ENCODE measurements around the gene LTBR.
"Not testable (repeated sequence)": the region's sequence is repeated elsewhere in the genome, so short reads cannot be mapped to it uniquely, and the experiment has no call there.

The LTBR gene

DNA sequence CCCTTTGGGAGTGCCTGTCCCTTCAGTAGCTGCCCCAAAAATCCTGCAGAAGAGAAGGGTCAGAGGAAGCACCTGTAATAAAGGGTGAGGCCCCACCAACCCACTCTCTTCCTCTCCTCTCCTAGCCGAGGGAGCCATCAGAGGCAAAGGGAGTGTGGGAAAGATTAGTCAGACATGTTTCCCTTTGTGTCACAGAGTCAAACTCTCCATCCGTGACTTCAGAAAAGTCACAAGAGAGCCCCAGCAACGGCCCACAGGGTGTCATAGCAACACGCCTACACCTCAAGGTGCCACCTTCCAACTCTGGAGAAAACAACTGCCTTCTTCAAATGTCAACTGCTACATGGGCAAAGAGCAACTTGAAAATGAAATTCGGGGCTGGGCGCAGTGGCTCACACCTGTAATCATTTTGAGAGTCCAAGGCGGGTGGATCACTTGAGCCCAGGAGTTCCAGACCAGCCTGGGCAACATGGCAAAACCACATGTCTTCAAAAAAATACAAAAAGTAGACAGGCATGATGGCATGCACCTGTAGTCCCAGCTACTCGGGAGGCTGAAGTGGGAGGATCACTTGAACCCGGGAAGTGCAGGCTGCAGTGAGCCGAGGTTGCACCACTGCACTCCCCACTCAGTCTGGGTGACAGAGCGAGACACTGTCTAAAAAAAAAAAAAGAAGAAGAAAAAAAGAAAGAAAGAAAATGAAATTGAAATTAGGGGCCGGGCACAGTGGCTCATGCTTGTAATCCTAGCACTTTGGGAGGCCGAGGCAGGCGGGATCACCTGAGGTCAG lies 43.1 kb downstream of the LTBR start:
- DNase-seq, result peak; percentile 75 to 91

DNA sequence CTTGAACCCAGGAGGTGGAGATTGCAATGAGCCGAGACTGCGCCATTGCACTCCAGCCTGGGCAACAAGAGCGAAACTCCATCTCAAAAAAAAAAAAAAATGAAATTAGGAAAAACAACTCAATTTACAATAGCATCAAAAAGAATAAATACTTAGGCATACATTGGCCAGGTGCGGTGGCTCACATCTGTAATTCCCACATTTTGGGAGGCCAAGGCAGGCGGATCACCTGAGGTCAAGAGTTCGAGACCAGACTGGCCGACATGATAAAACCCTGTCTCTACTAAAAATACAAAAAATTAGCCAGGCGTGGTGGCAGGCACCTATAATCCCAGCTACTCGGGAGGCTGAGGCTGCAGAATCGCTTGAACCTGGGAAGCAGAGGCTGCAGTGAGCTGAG lies 43.8 kb downstream of the LTBR start:
- not testable (repeated sequence) for DNase-seq

DNA sequence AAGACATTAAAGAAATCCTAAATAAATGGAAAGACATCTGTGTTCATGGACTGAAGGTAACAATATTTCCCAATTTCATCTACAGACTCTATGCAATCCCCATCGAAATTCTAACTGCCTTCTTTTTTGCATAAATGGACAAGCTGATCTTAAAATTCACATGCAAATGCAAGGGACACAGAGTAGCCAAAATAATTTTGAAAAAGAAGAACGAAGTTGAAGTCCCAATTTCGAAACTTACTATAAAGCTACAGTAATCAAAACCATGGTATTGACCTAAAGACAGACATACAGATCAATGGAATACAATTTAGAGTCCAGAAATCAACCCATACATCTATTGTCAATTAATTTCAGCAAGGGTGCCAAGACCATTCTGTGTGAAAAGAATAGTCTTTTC lies 44.4 kb downstream of the LTBR start:
- DNase-seq, result peak in 1 of 2 donors; percentile 16

DNA sequence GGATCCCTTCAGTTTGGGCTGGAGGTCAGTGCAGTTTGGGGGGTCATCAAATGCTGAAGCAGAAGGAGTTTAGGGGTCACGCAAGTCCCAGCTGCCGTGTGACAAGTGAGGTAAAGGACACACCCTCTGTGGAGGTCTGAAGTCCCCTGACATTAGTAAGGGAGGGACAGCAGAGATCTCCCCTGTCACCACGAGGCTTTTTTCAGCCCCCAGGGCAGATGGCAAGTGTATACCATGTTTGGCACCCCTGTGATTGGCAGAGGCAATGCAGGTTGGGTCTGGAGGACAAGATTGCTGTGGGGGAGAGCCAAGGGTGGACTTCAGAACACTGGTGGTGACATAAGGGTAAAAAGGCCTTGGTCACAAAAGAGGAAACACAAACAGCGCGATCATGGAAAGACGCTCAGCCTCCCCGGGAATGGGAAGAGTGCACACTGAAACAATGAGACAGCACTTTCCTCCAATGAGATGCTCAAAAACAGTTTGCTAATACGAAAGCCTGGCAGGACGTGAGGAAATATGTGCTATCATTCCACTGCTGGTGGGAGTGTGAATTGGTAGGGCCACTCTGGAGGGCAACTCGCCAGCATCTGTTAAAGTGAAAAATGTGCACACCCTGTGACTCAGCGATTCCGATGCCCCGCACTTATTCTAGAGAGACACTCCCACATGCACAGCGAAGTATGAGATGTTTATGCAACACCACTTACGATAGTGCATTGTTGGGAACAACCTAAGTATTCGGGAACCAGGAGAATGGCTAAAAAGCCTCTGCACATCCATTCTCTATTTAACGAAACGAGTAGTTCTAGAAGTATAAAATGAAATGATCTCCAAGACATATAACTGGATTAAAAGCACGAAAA lies 46.4 kb downstream of the LTBR start:
- DNase-seq, result peak; percentile 78 to 87

DNA sequence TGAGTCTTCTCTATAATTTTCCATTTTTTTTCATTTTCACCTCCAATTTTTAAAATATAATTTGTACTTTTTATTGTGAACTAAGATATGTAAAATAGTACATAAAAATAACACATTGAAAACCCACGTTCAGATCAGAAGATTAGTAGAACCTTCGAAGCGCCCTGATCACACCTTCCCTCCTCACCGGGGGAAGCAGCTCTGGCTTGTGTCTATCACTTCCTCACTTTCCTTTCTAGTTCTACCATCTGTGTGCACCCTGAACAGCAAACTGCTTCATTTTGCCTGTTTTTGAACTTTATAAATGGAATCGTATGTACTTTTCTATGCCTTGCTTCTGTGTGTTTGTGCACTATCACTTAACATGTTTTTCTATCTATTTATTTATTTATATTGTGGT lies 49.0 kb downstream of the LTBR start:
- no peak for DNase-seq

DNA sequence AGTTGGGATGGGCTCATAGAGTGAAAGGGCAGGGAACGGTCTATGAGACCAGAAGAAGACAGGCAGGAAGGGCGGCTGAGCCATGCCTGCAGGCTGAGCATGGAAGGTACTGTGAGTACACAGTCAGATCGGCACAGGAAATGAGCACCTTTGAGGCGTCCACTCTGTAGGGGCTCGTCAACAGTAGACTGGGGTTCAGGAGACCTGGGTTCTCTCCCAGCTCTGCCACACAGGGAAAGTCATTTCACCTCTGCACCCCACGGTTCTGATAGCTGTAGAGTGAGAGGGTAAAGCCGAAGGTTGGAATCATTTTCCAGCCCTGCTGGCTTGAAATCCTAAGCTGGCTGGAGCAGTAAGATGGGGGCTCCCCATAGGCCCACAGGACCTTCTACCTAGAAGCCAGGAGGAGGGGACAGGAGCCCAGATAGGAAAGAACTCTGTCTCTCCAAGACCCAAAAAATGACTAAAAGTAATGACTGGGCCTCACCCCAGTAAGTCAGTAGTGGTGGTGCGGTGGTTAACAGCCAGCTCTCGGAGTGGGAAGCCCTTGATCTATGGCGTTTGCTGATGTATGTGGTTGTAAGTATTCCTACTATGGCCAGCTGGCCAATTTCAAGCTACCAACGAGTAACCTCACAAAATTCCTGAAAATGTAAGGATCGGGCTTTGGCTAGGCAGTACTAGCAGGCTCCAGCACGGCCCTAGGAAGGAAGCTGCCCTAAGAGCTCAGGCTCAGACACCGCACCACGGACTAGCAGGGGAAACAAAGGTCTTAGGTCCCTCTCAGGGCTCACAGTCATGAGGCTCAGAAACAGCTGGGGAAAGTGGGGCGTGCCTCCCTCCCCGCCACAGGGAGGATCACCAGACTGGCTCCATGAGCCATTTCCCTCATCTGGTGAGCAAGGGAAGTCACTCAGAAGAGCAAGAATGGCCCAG lies 50.5 kb downstream of the LTBR start:
- no peak for DNase-seq

DNA sequence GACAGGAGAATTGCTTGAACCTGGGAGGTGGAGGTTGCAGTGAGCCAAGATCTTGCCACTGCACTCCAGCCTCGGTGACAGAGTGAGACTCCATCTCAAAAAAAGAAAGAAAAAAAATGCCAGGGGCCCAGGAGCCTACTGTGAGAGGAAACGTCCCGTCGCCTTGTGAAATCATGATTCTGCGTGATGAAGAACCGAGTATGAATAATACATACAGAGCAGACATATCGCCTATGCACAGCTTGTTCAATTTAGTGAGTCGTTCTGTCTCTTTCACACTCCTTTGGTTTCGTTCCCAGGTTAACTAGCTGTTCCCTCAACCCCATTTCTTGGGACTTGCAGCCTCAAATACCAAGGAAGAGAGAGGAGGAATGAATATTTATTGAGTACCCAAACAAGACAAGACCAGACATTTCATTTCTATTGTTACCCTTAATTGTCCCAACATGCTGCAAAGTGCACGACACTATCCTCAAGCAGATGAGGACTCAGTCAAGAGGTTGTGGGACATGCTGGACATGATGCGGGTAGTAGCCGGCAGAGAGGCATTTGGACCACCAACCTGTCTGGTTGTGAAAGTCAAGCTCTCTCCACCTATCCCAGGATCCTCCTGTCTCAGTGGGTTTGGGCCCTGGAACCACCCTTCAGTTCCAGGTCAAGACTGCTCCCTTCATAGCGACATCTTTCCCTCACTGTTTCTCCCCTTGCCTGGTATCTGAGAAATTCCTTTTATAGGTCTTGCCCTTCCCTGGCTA lies 52.2 kb downstream of the LTBR start:
- no peak for DNase-seq

DNA sequence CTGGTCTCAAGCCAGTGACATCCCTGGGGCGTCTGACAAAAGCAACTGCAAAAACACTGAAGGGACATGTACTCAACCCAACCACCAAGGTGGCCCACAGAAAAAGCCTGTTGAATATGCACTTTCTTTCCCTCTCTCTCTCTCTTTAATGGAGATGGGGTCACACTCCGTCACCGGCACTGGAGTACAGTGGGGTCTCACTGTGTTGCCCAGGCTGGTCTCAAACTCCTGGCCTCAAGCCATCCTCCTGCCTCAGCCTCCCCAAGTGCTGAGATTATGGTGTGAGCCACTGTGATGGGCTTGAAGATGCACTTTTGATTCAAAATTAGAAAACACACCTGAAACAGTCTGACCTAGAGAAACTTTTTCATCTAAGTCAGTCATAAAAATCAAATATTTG lies 53.6 kb downstream of the LTBR start:
- DNase-seq, result no peak

DNA sequence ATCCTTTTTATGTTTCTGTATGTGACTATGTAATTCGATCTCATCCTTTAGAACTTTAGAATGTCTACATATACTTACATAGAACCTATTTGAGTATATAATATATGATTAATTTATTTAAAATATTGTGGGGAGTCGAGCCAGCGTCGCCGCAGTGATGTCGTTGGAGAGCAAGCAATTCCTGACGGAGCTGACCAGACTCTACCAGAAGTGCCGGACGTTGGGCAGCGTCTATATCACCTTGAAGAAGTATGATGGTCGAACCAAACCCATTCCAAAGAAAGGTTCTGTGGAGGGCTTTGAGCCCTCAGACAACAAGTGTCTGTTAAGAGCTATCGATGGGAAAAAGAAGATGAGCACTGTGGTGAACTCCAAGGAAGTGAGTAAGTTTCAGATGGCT lies 54.4 kb downstream of the LTBR start:
- no peak for DNase-seq

DNA sequence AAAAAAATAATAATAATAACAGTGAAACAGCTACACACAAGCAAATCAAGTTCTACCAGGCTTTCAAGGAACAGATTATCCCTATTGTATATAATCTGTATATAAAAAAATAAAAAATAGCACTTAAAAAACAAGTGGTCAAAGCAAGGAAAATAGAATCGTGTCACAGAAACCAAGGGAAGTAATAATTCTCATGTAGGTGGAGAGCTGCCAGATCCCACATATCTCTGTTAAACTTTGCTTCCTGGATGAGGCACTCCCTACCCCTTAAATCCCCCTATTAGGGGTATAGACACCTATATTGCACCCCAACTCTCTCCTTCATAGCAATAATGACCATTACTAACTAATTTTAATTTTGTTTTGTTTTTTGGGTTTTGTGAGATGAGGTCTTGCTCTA lies 56.4 kb downstream of the LTBR start:
- no peak for DNase-seq

All from inflammatory macrophage treated with lipopolysaccharide for 1 hour (primary cell).